Measurements from ENCODE around the gene TMEM179B. TPM values are rescaled to one million over a fixed set of nuclear protein-coding genes. Genes with fewer than 3 reads are reported as not detected.

The TMEM179B gene
- total and polyA plus RNA-seq, 2 of the 4 experiments (the other 2 are of a cell fraction) = 29.4 to 67.1 TPM

DNA sequence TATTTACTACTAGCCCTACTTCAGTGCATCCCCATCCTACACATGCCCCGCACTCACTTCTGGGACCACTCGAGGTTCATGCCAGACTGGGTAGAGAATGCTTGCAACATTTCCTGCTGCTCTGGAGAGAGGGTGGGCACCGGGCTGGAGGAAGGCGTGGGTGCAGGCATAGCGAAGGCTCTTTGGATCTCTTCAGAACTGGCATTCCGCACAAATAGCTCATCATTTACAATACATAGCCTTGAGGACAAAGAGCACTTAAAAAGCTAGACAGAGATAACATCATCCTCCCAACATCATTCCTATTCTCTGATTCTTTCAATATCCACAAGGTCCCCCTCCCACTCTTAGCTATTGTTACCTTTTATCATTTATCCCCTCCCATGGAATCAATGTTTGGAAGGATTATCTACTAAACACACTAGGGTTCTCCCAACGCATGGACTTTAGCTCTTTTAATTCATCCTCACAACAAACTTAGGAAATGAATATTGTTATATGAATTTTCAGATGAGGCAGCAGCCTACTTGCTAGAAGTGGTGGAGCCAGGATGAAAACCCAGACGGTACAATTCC lies 7.1 kb downstream of the TMEM179B start:
- no peak overlapping the region for H3K4me3 ChIP-seq (ENCODE audit: insufficient read depth, low read depth, low read length)
- H2BK15ac ChIP-seq (ENCODE audit: low read depth, low read length) = no peak overlapping the region
- intact Hi-C loops (cut with micrococcal nuclease) (no loop called here), dilution Hi-C loops (cut with HindIII; ENCODE audit: low sequenced_read_pairs, unreplicated experiment) (no loop called here), in situ Hi-C loops (cut with MboI; ENCODE audit: low sequenced_read_pairs) (no loop called here)
- H2AK5ac ChIP-seq (ENCODE audit: low read depth, low read length) = no peak overlapping the region
- peaks cover 10% of the 10 kb centered on the region for H3K4me1 ChIP-seq (ENCODE audit: control insufficient read depth, insufficient read depth, low read length)
- H2BK120ac ChIP-seq (ENCODE audit: low read depth, low read length) = no peak overlapping the region
- no TSS peak for BruUV-seq (replicated peaks)
- no peaks in the 10 kb centered on the region for H3K9me1 ChIP-seq (ENCODE audit: insufficient read depth, low read length)
- H3K4ac ChIP-seq (ENCODE audit: low read depth, low read length) = no peak overlapping the region
- DNase-seq (no peak), ATAC-seq (ENCODE audit: low read depth) (no peak)
- no peak overlapping the region for H3K14ac ChIP-seq (replicated peaks; ENCODE audit: low read depth, low read length)
- no peaks in the 10 kb centered on the region for H3K27me3 ChIP-seq (ENCODE audit: control insufficient read depth, insufficient read depth, low read length)
- peaks cover under 1 to 37% of the 10 kb centered on the region in 2 experiments; a peak in 3 of 4 replicates for H3K79me1 ChIP-seq (ENCODE audit: low read depth in 1 of 2, low read length in 2 of 2)
- no peak overlapping the region for H2AK9ac ChIP-seq (replicated peaks; ENCODE audit: low read depth, low read length, poor library complexity)
- H3K18ac ChIP-seq (ENCODE audit: low read depth, low read length) = no peak overlapping the region
- 100% methylated on average over 2 of the region's 8 CpGs; no CpG with 5 or more reads in 1 of the 2 experiments for WGBS, 2 experiments (ENCODE audit: extremely low coverage in 2 of 2, insufficient read length in 1 of 2)
- H2BK20ac ChIP-seq (ENCODE audit: low read depth, low read length) = no peak overlapping the region
- peaks cover 3% of the 10 kb centered on the region for H4K20me1 ChIP-seq (ENCODE audit: insufficient read depth, low read length)
- H4K8ac ChIP-seq (ENCODE audit: low read depth in 2 of 2, low read length in 2 of 2) = no peak overlapping the region
- peaks cover 67% of the 10 kb centered on the region for H3K36me3 ChIP-seq (ENCODE audit: control insufficient read depth, insufficient read depth, low read length)
- no peak overlapping the region for H3K27ac ChIP-seq (ENCODE audit: insufficient read depth, low read length)
- no peak overlapping the region for H3K23ac ChIP-seq (ENCODE audit: low read depth, low read length)
- no peak overlapping the region for H4K5ac ChIP-seq (ENCODE audit: low read depth, low read length)
- H3K4me2 ChIP-seq (ENCODE audit: low read depth, low read length) = no peak overlapping the region
- no peak overlapping the region for H4K91ac ChIP-seq (ENCODE audit: insufficient read depth, low read depth, low read length)
- H3K56ac ChIP-seq (ENCODE audit: extremely low read depth, insufficient read depth, low read length) = no peak overlapping the region
- ChIA-PET POLR2A (ENCODE audit: unreplicated experiment) (interaction anchor here (1.1 kb wide), 1 partner anchor 9 kb away, joined by 3 read pairs; no protein-coding TSS in a partner anchor), CTCF (no interaction called here)
- no peak overlapping the region for H2AFZ ChIP-seq (replicated peaks; ENCODE audit: low read length, poor library complexity)
- no peak overlapping the region for H3K9ac ChIP-seq (ENCODE audit: low read depth, low read length)
- no peaks in the 10 kb centered on the region for H3K9me3 ChIP-seq (ENCODE audit: control insufficient read depth, insufficient read depth, low read length)
- no peak for TF ChIP-seq FOS (IDR thresholded peaks at IDR 0.05; ENCODE audit: low read depth, low read length)
- TF ChIP-seq, protein P1, sequence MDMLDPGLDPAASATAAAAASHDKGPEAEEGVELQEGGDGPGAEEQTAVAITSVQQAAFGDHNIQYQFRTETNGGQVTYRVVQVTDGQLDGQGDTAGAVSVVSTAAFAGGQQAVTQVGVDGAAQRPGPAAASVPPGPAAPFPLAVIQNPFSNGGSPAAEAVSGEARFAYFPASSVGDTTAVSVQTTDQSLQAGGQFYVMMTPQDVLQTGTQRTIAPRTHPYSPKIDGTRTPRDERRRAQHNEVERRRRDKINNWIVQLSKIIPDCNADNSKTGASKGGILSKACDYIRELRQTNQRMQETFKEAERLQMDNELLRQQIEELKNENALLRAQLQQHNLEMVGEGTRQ (IDR thresholded peaks at IDR 0.05; ENCODE audit: low read depth, low read length) = no peak
- TF ChIP-seq SMC3 (IDR thresholded peaks at IDR 0.05; ENCODE audit: low read depth, low read length) = no peak
- no peak for TF ChIP-seq MAFK (IDR thresholded peaks at IDR 0.05; ENCODE audit: low read depth, low read length)
- TF ChIP-seq RFX5 (IDR thresholded peaks at IDR 0.05; ENCODE audit: low read depth, low read length) = no peak
- no peak for TF ChIP-seq CEBPB (IDR thresholded peaks at IDR 0.05; ENCODE audit: low read depth, low read length)
- TF ChIP-seq CHD1 (IDR thresholded peaks at IDR 0.05; ENCODE audit: low read depth, low read length) = no peak
- TF ChIP-seq MXI1 (IDR thresholded peaks at IDR 0.05; ENCODE audit: borderline replicate concordance, low read depth, low read length) = no peak
- no peak for TF ChIP-seq RAD21 (IDR thresholded peaks at IDR 0.05; ENCODE audit: low read length)
- TF ChIP-seq RCOR1 (IDR thresholded peaks at IDR 0.05; ENCODE audit: insufficient replicate concordance, low read length) = no peak
- no peak for TF ChIP-seq POLR2A (IDR thresholded peaks at IDR 0.05; ENCODE audit: low read depth, low read length)
- no peak for TF ChIP-seq NFE2L2 (IDR thresholded peaks at IDR 0.05; ENCODE audit: low read depth, low read length)
- TF ChIP-seq, protein P2, sequence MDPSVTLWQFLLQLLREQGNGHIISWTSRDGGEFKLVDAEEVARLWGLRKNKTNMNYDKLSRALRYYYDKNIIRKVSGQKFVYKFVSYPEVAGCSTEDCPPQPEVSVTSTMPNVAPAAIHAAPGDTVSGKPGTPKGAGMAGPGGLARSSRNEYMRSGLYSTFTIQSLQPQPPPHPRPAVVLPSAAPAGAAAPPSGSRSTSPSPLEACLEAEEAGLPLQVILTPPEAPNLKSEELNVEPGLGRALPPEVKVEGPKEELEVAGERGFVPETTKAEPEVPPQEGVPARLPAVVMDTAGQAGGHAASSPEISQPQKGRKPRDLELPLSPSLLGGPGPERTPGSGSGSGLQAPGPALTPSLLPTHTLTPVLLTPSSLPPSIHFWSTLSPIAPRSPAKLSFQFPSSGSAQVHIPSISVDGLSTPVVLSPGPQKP (IDR thresholded peaks at IDR 0.05; ENCODE audit: borderline replicate concordance, low read depth, low read length) = no peak
- no peak for TF ChIP-seq BHLHE40 (IDR thresholded peaks at IDR 0.05; ENCODE audit: low read depth, low read length)
- TF ChIP-seq, protein P3, sequence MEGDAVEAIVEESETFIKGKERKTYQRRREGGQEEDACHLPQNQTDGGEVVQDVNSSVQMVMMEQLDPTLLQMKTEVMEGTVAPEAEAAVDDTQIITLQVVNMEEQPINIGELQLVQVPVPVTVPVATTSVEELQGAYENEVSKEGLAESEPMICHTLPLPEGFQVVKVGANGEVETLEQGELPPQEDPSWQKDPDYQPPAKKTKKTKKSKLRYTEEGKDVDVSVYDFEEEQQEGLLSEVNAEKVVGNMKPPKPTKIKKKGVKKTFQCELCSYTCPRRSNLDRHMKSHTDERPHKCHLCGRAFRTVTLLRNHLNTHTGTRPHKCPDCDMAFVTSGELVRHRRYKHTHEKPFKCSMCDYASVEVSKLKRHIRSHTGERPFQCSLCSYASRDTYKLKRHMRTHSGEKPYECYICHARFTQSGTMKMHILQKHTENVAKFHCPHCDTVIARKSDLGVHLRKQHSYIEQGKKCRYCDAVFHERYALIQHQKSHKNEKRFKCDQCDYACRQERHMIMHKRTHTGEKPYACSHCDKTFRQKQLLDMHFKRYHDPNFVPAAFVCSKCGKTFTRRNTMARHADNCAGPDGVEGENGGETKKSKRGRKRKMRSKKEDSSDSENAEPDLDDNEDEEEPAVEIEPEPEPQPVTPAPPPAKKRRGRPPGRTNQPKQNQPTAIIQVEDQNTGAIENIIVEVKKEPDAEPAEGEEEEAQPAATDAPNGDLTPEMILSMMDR (conservative IDR thresholded peaks at IDR 0.05; ENCODE audit: low read depth, low read length) = no peak
- H2BK5ac ChIP-seq (ENCODE audit: low read depth, low read length, poor library complexity, severe bottlenecking) = no peak overlapping the region

Data from IMR-90 (cell line).